MM.1S (cell line): ENCODE data around the gene ABCC9.

Source experiments
- DNase-seq: peaks from one replicate; pipeline ENCODE4 v3.0.0-alpha.2; 2015
- H2AFZ ChIP-seq: fragments of 300-600 bp; sonication (generic); 2 replicates; pipeline ENCODE4 v1.6.0; 2016; ENCODE audit warnings: antibody characterized with exemption, low read length
- H3F3A ChIP-seq: fragments of 300-600 bp; sonication (generic); 2 replicates; pipeline ENCODE4 v1.6.1; 2016; ENCODE audit warnings: mild to moderate bottlenecking, antibody characterized with exemption, low read length, moderate library complexity, mixed read lengths; ENCODE audit not compliant: insufficient read depth
- H3K27ac ChIP-seq: fragments of 300-600 bp; sonication (generic); 2 replicates; pipeline ENCODE4 v1.5.1; 2016; ENCODE audit warnings: mild to moderate bottlenecking, low read length
- H3K27me3 ChIP-seq: fragments of 300-600 bp; sonication (generic); replicated peaks from 2 replicates; pipeline ENCODE4 v1.6.0; 2016; ENCODE audit warnings: low read length; ENCODE audit not compliant: insufficient read depth
- H3K36me3 ChIP-seq: fragments of 300-600 bp; sonication (generic); replicated peaks from 2 replicates; pipeline ENCODE4 v1.6.1; 2016; ENCODE audit warnings: mild to moderate bottlenecking, low read length, mixed read lengths; ENCODE audit not compliant: insufficient read depth
- H3K4me1 ChIP-seq: fragments of 300-600 bp; sonication (generic); 2 replicates; pipeline ENCODE4 v1.6.1; 2016; ENCODE audit warnings: low read length, mixed read lengths
- H3K4me2 ChIP-seq: fragments of 300-600 bp; sonication (generic); 2 replicates; pipeline ENCODE4 v1.6.0; 2016; ENCODE audit warnings: low read depth, low read length
- H3K4me3 ChIP-seq: fragments of 300-600 bp; sonication (generic); 2 replicates; pipeline ENCODE4 v1.5.1; 2016; ENCODE audit warnings: low read length, mixed read lengths
- H3K79me2 ChIP-seq: fragments of 300-600 bp; sonication (generic); 2 replicates; pipeline ENCODE4 v1.6.1; 2016; ENCODE audit warnings: mixed run types, low read length, mixed read lengths
- H3K9ac ChIP-seq: fragments of 300-600 bp; sonication (generic); 2 replicates; pipeline ENCODE4 v1.6.1; 2016; ENCODE audit warnings: low read length, mixed read lengths
- H3K9me2 ChIP-seq: fragments of 300-600 bp; sonication (generic); replicated peaks from 2 replicates; pipeline ENCODE4 v1.6.1; 2016; ENCODE audit warnings: mild to moderate bottlenecking, low read length, mixed read lengths; ENCODE audit not compliant: insufficient read depth
- H3K9me3 ChIP-seq: fragments of 300-600 bp; sonication (generic); replicated peaks from 2 replicates; pipeline ENCODE4 v1.6.1; 2016; ENCODE audit warnings: mild to moderate bottlenecking, low read length, mixed read lengths; ENCODE audit not compliant: insufficient read depth
- H4K20me1 ChIP-seq: fragments of 300-600 bp; sonication (generic); 2 replicates; pipeline ENCODE4 v1.6.1; 2016; ENCODE audit warnings: mild to moderate bottlenecking, low read length, moderate library complexity, mixed read lengths; ENCODE audit not compliant: insufficient read depth
- CTCF ChIP-seq: fragments of 300-600 bp; sonication (generic); IDR thresholded peaks from 2 replicates; pipeline ENCODE4 v1.5.1; 2016; ENCODE audit warnings: antibody characterized with exemption, low read length, mixed read lengths
- EZH2 ChIP-seq: fragments of 300-600 bp; sonication (generic); optimal IDR thresholded peaks from 2 replicates; pipeline ENCODE3; 2017; ENCODE audit warnings: low read depth, mild to moderate bottlenecking, antibody characterized with exemption, low read length, mixed read lengths
- EZH2phosphoT487 ChIP-seq: fragments of 300-600 bp; sonication (generic); IDR thresholded peaks from 2 replicates; pipeline ENCODE4 v1.6.1; 2018; ENCODE audit warnings: antibody characterized with exemption, low read length

The ABCC9 gene

GRCh38 chr12:21773806-21774205, 167.4 kb downstream of the ABCC9 start:
- Histone ChIP-seq H3K27ac (no peak overlapping the region), H3K9ac (no peak overlapping the region), H3K9me2 (no peaks in the 10 kb centered on the region), H2AFZ (no peak overlapping the region), H3K9me3 (no peaks in the 10 kb centered on the region), H3K79me2 (no peaks in the 10 kb centered on the region), H3K4me2 (no peak overlapping the region), H4K20me1 (no peaks in the 10 kb centered on the region), H3K4me1 (no peaks in the 10 kb centered on the region), H3F3A (no peaks in the 10 kb centered on the region), H3K36me3 (no peaks in the 10 kb centered on the region), H3K4me3 (no peak overlapping the region), H3K27me3 (no peaks in the 10 kb centered on the region)
- no peak for DNase-seq
- TF ChIP-seq EZH2phosphoT487 (no peak), EZH2 (no peak), CTCF (no peak)

GRCh38 chr12:21773263-21773741, 167.9 kb downstream of the ABCC9 start:
- Histone ChIP-seq H3K27ac (no peak overlapping the region), H3K9me2 (no peaks in the 10 kb centered on the region), H3K27me3 (no peaks in the 10 kb centered on the region), H3K4me2 (no peak overlapping the region), H3K9me3 (no peaks in the 10 kb centered on the region), H4K20me1 (no peaks in the 10 kb centered on the region), H3K4me1 (no peaks in the 10 kb centered on the region), H3F3A (no peaks in the 10 kb centered on the region), H3K79me2 (no peaks in the 10 kb centered on the region), H3K9ac (no peak overlapping the region), H3K36me3 (no peaks in the 10 kb centered on the region), H2AFZ (no peak overlapping the region), H3K4me3 (no peak overlapping the region)
- no peak for DNase-seq
- no peak for TF ChIP-seq EZH2phosphoT487
- TF ChIP-seq CTCF, result no peak
- no peak for TF ChIP-seq EZH2

- Histone ChIP-seq H3K4me2 (no peak overlapping the region), H3K9ac (no peak overlapping the region), H3K27me3 (no peaks in the 10 kb centered on the region), H3K9me3 (no peaks in the 10 kb centered on the region), H3K27ac (no peak overlapping the region), H3F3A (no peaks in the 10 kb centered on the region), H4K20me1 (no peaks in the 10 kb centered on the region), H3K4me3 (no peak overlapping the region), H2AFZ (no peak overlapping the region), H3K4me1 (no peaks in the 10 kb centered on the region), H3K79me2 (no peaks in the 10 kb centered on the region), H3K9me2 (no peaks in the 10 kb centered on the region), H3K36me3 (no peaks in the 10 kb centered on the region)
- no peak for DNase-seq
- TF ChIP-seq EZH2 (no peak), CTCF (no peak), EZH2phosphoT487 (no peak)
Measured at GRCh38 chr12:21771311-21771710, 169.9 kb downstream of the ABCC9 start.
